ENCODE results near the gene MEIS3.

Gene MEIS3

GRCh38 chr19:47419030-47419783 is at the start of gene MEIS3:
MEIS3 (minus strand) TSS chr19:47419527; CDS start chr19:47419081, 446 bp downstream.
- DNase-seq (ENCODE audit: low read depth in 2 of 2): no peak

- no peak for DNase-seq (ENCODE audit: low read depth in 2 of 2)
Measured at GRCh38 chr19:47467914-47468313, 48.6 kb upstream of the MEIS3 start.

GRCh38 chr19:47465957-47466356 is 46.6 kb upstream of the MEIS3 start:
- DNase-seq (ENCODE audit: low read depth in 2 of 2): no peak

GRCh38 chr19:47464675-47465419 is 45.5 kb upstream of the MEIS3 start:
- no peak for DNase-seq (ENCODE audit: low read depth in 2 of 2)

GRCh38 chr19:47461876-47462275 is 42.5 kb upstream of the MEIS3 start:
- no peak for DNase-seq (ENCODE audit: low read depth in 2 of 2)

GRCh38 chr19:47459477-47459876 is 40.1 kb upstream of the MEIS3 start:
- DNase-seq (ENCODE audit: low read depth in 2 of 2): no peak

- DNase-seq (ENCODE audit: low read depth in 2 of 2): no peak
Measured at GRCh38 chr19:47458672-47459071, 39.3 kb upstream of the MEIS3 start.

- DNase-seq (ENCODE audit: low read depth in 2 of 2): no peak
Measured at GRCh38 chr19:47456721-47457474, 37.6 kb upstream of the MEIS3 start.

- DNase-seq (ENCODE audit: low read depth in 2 of 2): no peak
Measured at GRCh38 chr19:47450478-47450877, 31.2 kb upstream of the MEIS3 start.

GRCh38 chr19:47448360-47448727 is 29.0 kb upstream of the MEIS3 start:
- no peak for DNase-seq (ENCODE audit: low read depth in 2 of 2)

GRCh38 chr19:47447470-47448359 is 28.4 kb upstream of the MEIS3 start:
- DNase-seq (ENCODE audit: low read depth in 2 of 2): peak in 1 of 2 donors; percentile 31

- DNase-seq (ENCODE audit: low read depth in 2 of 2): no peak
Measured at GRCh38 chr19:47446534-47447469, 27.5 kb upstream of the MEIS3 start.

GRCh38 chr19:47445937-47446402 is 26.6 kb upstream of the MEIS3 start:
- DNase-seq (ENCODE audit: low read depth in 2 of 2): peak in 1 of 2 donors; percentile 33

- no peak for DNase-seq (ENCODE audit: low read depth in 2 of 2)
Measured at GRCh38 chr19:47445527-47445926, 26.2 kb upstream of the MEIS3 start.

GRCh38 chr19:47444388-47444821 is 25.1 kb upstream of the MEIS3 start:
- no peak for DNase-seq (ENCODE audit: low read depth in 2 of 2)

GRCh38 chr19:47443331-47443730 is 24.0 kb upstream of the MEIS3 start:
- no peak for DNase-seq (ENCODE audit: low read depth in 2 of 2)

- no peak for DNase-seq (ENCODE audit: low read depth in 2 of 2)
Measured at GRCh38 chr19:47438793-47439220, 19.5 kb upstream of the MEIS3 start.

GRCh38 chr19:47437500-47437899 is 18.2 kb upstream of the MEIS3 start:
- no peak for DNase-seq (ENCODE audit: low read depth in 2 of 2)

- peak; percentile 81 to 82 for DNase-seq (ENCODE audit: low read depth in 2 of 2)
Measured at GRCh38 chr19:47436712-47437401, 17.5 kb upstream of the MEIS3 start.
